Testis (tissue), 3 donors: ENCODE results near the gene PLK5. TPM values are rescaled to one million over a fixed set of nuclear protein-coding genes. Genes with fewer than 3 reads are reported as not detected.

ENCODE experiments used
- DNase-seq: peaks from one replicate; pipeline ENCODE4 v3.0.0-alpha.2; 2019
- H3K27ac ChIP-seq, 2 donors: fragments of 200-600 bp; sonication (generic); one replicate each; pipeline ENCODE4 v1.5.1; 2019
- H3K27me3 ChIP-seq: fragments of 200-600 bp; sonication (generic); one replicate; pipeline ENCODE4 v1.5.1; 2019
- H3K36me3 ChIP-seq: fragments of 200-600 bp; sonication (generic); one replicate; pipeline ENCODE4 v1.5.1; 2017; ENCODE audit warnings: low read depth; ENCODE audit errors: missing control alignments
- H3K4me1 ChIP-seq: fragments of 200-600 bp; sonication (generic); one replicate; pipeline ENCODE4 v1.5.1; 2019
- H3K4me3 ChIP-seq, 2 donors: fragments of 200-600 bp; sonication (generic); one replicate each; pipeline ENCODE4 v1.5.1; 2017 to 2019
- H3K9me3 ChIP-seq: fragments of 200-600 bp; sonication (generic); one replicate; pipeline ENCODE4 v1.5.1; 2017
- POLR2A ChIP-seq: fragments of 450-650 bp; IDR thresholded peaks from one replicate; pipeline ENCODE4 v1.6.1; 2017; ENCODE audit warnings: antibody characterized with exemption, mild to moderate bottlenecking, moderate library complexity
- WGBS, 2 donors: methylation state at CpG; one replicate each; pipeline ENCODE4 v1.1.5; 2018; 5-methylcytosine and 5-hydroxymethylcytosine counted together
- intact Hi-C: fragments of 100-400 bp; cut with DNase I; formaldehyde crosslinking; loops from one replicate; pipeline ENCODE4 v1.15.1; 2023; ENCODE audit warnings: low total_unique reads
- polyA plus RNA-seq: library from polyadenylated mRNA; stranded (reverse); fragments of 350-450 nt; fragmentation: Illumina TruSeq; extraction: RNeasy Lipid Tissue Mini Kit (QIAGEN cat#74804); gene quantifications from one replicate; pipeline ENCODE4 v1.2.3, GENCODE V29; 2014; ENCODE audit warnings: low read depth, low replicate concordance; ENCODE audit not compliant: insufficient read depth
- total RNA-seq, 2 donors: library from RNA; depleted of rRNA; stranded (reverse); fragments of >200 nt; gene quantifications; one replicate each; pipeline ENCODE4 v1.2.3, GENCODE V29; 2016
- TF ChIP-seq, protein P1 (sequence below), 3 experiments: fragments of 450-650 bp in 2 of 3; fragments of 200-600 bp in 1 of 3; sonication (generic) in 1 of 3; IDR thresholded peaks; one replicate each; pipeline ENCODE4 v1.5.1; 2016 to 2019; ENCODE audit warnings: antibody characterized with exemption in 3 of 3, mild to moderate bottlenecking in 2 of 3, moderate library complexity in 1 of 3

PLK5 gene
- total and polyA plus RNA-seq, 3 donors from 2014 or later: 2.4 to 31.5 (median 13.4) TPM

- no peaks in the 10 kb centered on the region for H3K36me3 ChIP-seq
- H3K4me1 ChIP-seq: peaks cover 13% of the 10 kb centered on the region
- no peak overlapping the region for H3K4me3 ChIP-seq
- H3K27me3 ChIP-seq: no peaks in the 10 kb centered on the region
- TF ChIP-seq, protein P1, sequence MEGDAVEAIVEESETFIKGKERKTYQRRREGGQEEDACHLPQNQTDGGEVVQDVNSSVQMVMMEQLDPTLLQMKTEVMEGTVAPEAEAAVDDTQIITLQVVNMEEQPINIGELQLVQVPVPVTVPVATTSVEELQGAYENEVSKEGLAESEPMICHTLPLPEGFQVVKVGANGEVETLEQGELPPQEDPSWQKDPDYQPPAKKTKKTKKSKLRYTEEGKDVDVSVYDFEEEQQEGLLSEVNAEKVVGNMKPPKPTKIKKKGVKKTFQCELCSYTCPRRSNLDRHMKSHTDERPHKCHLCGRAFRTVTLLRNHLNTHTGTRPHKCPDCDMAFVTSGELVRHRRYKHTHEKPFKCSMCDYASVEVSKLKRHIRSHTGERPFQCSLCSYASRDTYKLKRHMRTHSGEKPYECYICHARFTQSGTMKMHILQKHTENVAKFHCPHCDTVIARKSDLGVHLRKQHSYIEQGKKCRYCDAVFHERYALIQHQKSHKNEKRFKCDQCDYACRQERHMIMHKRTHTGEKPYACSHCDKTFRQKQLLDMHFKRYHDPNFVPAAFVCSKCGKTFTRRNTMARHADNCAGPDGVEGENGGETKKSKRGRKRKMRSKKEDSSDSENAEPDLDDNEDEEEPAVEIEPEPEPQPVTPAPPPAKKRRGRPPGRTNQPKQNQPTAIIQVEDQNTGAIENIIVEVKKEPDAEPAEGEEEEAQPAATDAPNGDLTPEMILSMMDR (IDR thresholded peaks at IDR 0.05): peak in 1 of 3 experiments; percentile 12
- TF ChIP-seq POLR2A: no peak
- peak overlapping the region; percentile 39 to 77 for H3K27ac ChIP-seq
- intact Hi-C loops: no loop called here
- H3K9me3 ChIP-seq: no peaks in the 10 kb centered on the region
- 53 to 73% methylated on average over 3 to 18 of the region's 18 CpGs for WGBS, 2 donors
- DNase-seq: no peak
These were observed 1.0 kb upstream of the PLK5 start for GRCh38 chr19:1522838-1523237.

- Histone ChIP-seq H3K9me3 (no peaks in the 10 kb centered on the region), H3K4me1 (peaks cover 13% of the 10 kb centered on the region), H3K27me3 (no peaks in the 10 kb centered on the region), H3K36me3 (no peaks in the 10 kb centered on the region), H3K4me3 (peak overlapping the region; percentile 61 to 64), H3K27ac (peak overlapping the region in 1 of 2 donors; percentile 77)
- WGBS, 2 donors: 21 to 41% methylated on average over 3 to 9 of the region's 49 CpGs
- DNase-seq: no peak
- intact Hi-C loops: no loop called here
- TF ChIP-seq, protein P1 (IDR thresholded peaks at IDR 0.05): no peak
- TF ChIP-seq POLR2A: no peak
These were observed 552 bp downstream of the PLK5 start for GRCh38 chr19:1524287-1524971.

DNA sequence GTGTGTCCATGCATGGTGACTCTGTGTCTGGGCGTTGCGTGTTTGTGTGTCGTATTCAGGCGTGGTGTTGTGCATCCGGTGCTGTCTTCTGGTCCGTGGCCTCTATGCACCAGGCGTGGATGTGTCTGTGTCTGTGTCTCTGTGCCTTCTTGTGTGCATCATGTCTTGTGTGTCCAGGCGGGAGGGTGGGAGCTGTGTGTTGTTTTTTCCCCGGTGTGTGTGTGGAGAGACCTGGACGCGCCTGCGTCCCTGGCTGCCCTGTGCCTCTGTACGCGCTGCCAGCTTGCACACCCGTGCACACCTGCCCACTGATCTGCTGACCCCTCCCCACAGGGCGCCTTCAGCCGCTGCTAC, 1.1 kb downstream of the PLK5 start:
- no peak for TF ChIP-seq POLR2A
- TF ChIP-seq, protein P1 (IDR thresholded peaks at IDR 0.05): no peak
- intact Hi-C loops: no loop called here
- no peaks in the 10 kb centered on the region for H3K27me3 ChIP-seq

GRCh38 chr19:1525343-1525742, 1.5 kb downstream of the PLK5 start:
- intact Hi-C loops: no loop called here
- DNase-seq: no peak
- Histone ChIP-seq H3K4me3 (peak overlapping the region in 1 of 2 donors; percentile 64), H3K27ac (no peak overlapping the region), H3K9me3 (no peaks in the 10 kb centered on the region), H3K36me3 (no peaks in the 10 kb centered on the region), H3K27me3 (no peaks in the 10 kb centered on the region), H3K4me1 (peaks cover 13% of the 10 kb centered on the region)
- TF ChIP-seq, protein P1 (IDR thresholded peaks at IDR 0.05): no peak
- TF ChIP-seq POLR2A: no peak
- 67 to 79% methylated on average over 20 to 21 of the region's 31 CpGs for WGBS, 2 donors

More for the DNA sequence above, 1.1 kb downstream of the PLK5 start:
- Histone ChIP-seq H3K4me1 (peaks cover 13% of the 10 kb centered on the region), H3K36me3 (no peaks in the 10 kb centered on the region), H3K4me3 (peak overlapping the region; percentile 61 to 64), H3K9me3 (no peaks in the 10 kb centered on the region), H3K27ac (no peak overlapping the region)
- DNase-seq: no peak
- 60 to 64% methylated on average over 10 to 12 of the region's 17 CpGs for WGBS, 2 donors
